K562 (cell line): ENCODE measurements around the gene HSF5. TPM values are rescaled to one million over a fixed set of nuclear protein-coding genes. Genes with fewer than 3 reads are reported as not detected.
A peak's percentile ranks its signal among the peaks of the same experiment; 100 is the strongest.

Experiments used
- ATAC-seq: fragments of 200-7000 bp; cut with Tn5 transposase; 3 replicates; pipeline ENCODE4 v1.9.1; 2020; ENCODE audit warnings: moderate library complexity
- BruUV-seq: library from RNA; stranded (reverse); fragments of 400-500 nt; replicated peaks from 2 replicates; lab custom pipeline; 2021; lab: Mats Ljungman, UMichigan
- CTCF ChIA-PET: fragments of 300-600 bp; formaldehyde crosslinking; extraction: SDS; loops from one replicate; lab custom pipeline; 2021; ENCODE audit warnings: low intra/inter-chr PET ratio; lab: Yijun Ruan, JAX
- POLR2A ChIA-PET: fragments of 300-600, 350-650 bp; sonication (Branson Sonifier 250); formaldehyde crosslinking; extraction: SDS; loops from one replicate; lab custom pipeline; 2021; ENCODE audit warnings: antibody characterized with exemption, inconsistent platforms; lab: Yijun Ruan, JAX
- DNase-seq, 4 experiments: peaks; one replicate each; pipeline versions ENCODE4 v3.0.0 to v3.0.0-alpha.2; 2011 to 2018; ENCODE audit warnings: low spot score in 3 of 4, mixed read lengths in 3 of 4; ENCODE audit errors: extremely low read depth in 1 of 4
- FAIRE-seq: peaks from 2 replicates; lab custom pipeline; 2011; peaks lifted over from hg19 to GRCh38; lab: Jason Lieb, UNC
- H2AFZ ChIP-seq: 2 replicates; pipeline ENCODE4 v1.6.0; 2011; ENCODE audit warnings: low read depth, low read length, control low read depth, inconsistent platforms
- H3K27ac ChIP-seq: fragments of 200-600 bp; 3 replicates; pipeline ENCODE4 v1.8.0; 2011; ENCODE audit warnings: low read depth, mild to moderate bottlenecking, control low read depth, inconsistent platforms, low read length, moderate library complexity, mixed read lengths; ENCODE audit errors: extremely low read depth
- H3K27me3 ChIP-seq, 2 experiments: fragments of 300-600 bp in 1 of 2; 2 replicates in 1 of 2; 3 replicates in 1 of 2; pipeline versions ENCODE4 v1.6.0 to v1.8.0; 2011; ENCODE audit warnings: inconsistent platforms in 2 of 2, low read length in 2 of 2, mild to moderate bottlenecking in 1 of 2, mixed read lengths in 1 of 2, moderate library complexity in 1 of 2; ENCODE audit not compliant: control insufficient read depth in 2 of 2, insufficient read depth in 2 of 2
- H3K36me3 ChIP-seq: fragments of 300-600 bp; 3 replicates; pipeline ENCODE4 v1.8.0; 2011; ENCODE audit warnings: mild to moderate bottlenecking, low read length, inconsistent platforms; ENCODE audit not compliant: control insufficient read depth, insufficient read depth
- H3K4me1 ChIP-seq, 2 experiments: fragments of 200-600 bp in 1 of 2; replicated peaks in 1 of 2; 2 replicates in 1 of 2; 3 replicates in 1 of 2; pipeline versions ENCODE4 v1.5.1 to v1.8.0; 2011; ENCODE audit warnings: inconsistent platforms in 2 of 2, low read length in 2 of 2, mild to moderate bottlenecking in 1 of 2, mixed read lengths in 1 of 2, moderate library complexity in 1 of 2; ENCODE audit not compliant: control insufficient read depth in 2 of 2, insufficient read depth in 2 of 2
- H3K4me2 ChIP-seq: 2 replicates; pipeline ENCODE4 v1.6.1; 2011; ENCODE audit warnings: low read length, control low read depth, inconsistent platforms, mixed read lengths; ENCODE audit not compliant: insufficient read depth
- H3K4me3 ChIP-seq: fragments of 200-600 bp; sonication (generic), shearing (Covaris generic); 2 replicates; pipeline ENCODE4 v1.5.1; 2016; ENCODE audit warnings: control low read depth, inconsistent platforms
- H3K79me2 ChIP-seq: fragments of 200-600 bp; 3 replicates; pipeline ENCODE4 v1.8.0; 2011; ENCODE audit warnings: low read length, inconsistent platforms; ENCODE audit not compliant: control insufficient read depth, insufficient read depth
- H3K9ac ChIP-seq, 2 experiments: 2 replicates each; pipeline versions ENCODE4 v1.6.0 to v1.6.1; 2011; ENCODE audit warnings: low read depth in 2 of 2, low read length in 2 of 2, control low read depth in 1 of 2, inconsistent platforms in 1 of 2, mild to moderate bottlenecking in 1 of 2, mixed read lengths in 1 of 2; ENCODE audit not compliant: insufficient read depth in 1 of 2
- H3K9me1 ChIP-seq: one replicate; pipeline ENCODE4 v1.6.0; 2011; ENCODE audit warnings: inconsistent platforms, mild to moderate bottlenecking, low read length, moderate library complexity; ENCODE audit not compliant: control insufficient read depth, insufficient read depth
- H3K9me3 ChIP-seq: replicated peaks from 2 replicates; pipeline ENCODE4 v1.5.1; 2011; ENCODE audit warnings: low read depth, low read length, inconsistent platforms; ENCODE audit not compliant: control insufficient read depth, insufficient read depth
- H4K20me1 ChIP-seq: replicated peaks from 2 replicates; pipeline ENCODE4 v1.6.1; 2011; ENCODE audit warnings: low read length, inconsistent platforms, mixed read lengths; ENCODE audit not compliant: control insufficient read depth, insufficient read depth
- BCL6 ChIP-seq: fragments of 250-450 bp; sonication (Bioruptor Pico); IDR thresholded peaks from 2 replicates; pipeline ENCODE4 v1.4.0; 2020
- CBFB ChIP-seq: sonication (generic); formaldehyde crosslinking; IDR thresholded peaks from 2 replicates; pipeline ENCODE4 v1.4.0; 2020; ENCODE audit warnings: mild to moderate bottlenecking, missing genetic modification reagents
- CREBBP ChIP-seq: IDR thresholded peaks from one replicate; pipeline ENCODE4 v1.6.1; 2012; ENCODE audit warnings: low read depth, mild to moderate bottlenecking, control low read depth, inconsistent platforms, low read length
- CTCFL ChIP-seq: IDR thresholded peaks from 2 replicates; pipeline ENCODE4 v1.6.1; 2011; ENCODE audit warnings: borderline replicate concordance, low read depth, mild to moderate bottlenecking, moderate library complexity, low read length; ENCODE audit not compliant: insufficient read depth, poor library complexity, severe bottlenecking
- ELK3 ChIP-seq: fragments of 450-650 bp; formaldehyde crosslinking; IDR thresholded peaks from 2 replicates; pipeline ENCODE4 v1.4.0; 2020; ENCODE audit warnings: mild to moderate bottlenecking
- JUND ChIP-seq, 2 experiments: IDR thresholded peaks; 2 replicates in 1 of 2; 3 replicates in 1 of 2; pipeline ENCODE4 v1.6.1; 2011; ENCODE audit warnings: borderline replicate concordance in 2 of 2, low read depth in 2 of 2, low read length in 2 of 2, improper control_type of control experiment in 1 of 2, missing biosample characterization in 1 of 2, missing genetic modification characterization in 1 of 2, missing genetic modification reagents in 1 of 2
- RBM39 ChIP-seq: fragments of 200-400 bp; formaldehyde crosslinking; optimal IDR thresholded peaks from 2 replicates; pipeline ENCODE3; 2018; ENCODE audit warnings: low read depth, low read length
- RCOR1 ChIP-seq, 2 experiments: IDR thresholded peaks; 2 replicates each; pipeline ENCODE4 v1.6.1; 2012; ENCODE audit warnings: low read depth in 2 of 2, low read length in 2 of 2, borderline replicate concordance in 1 of 2, improper control_type of control experiment in 1 of 2
- SRSF9 ChIP-seq: fragments of 200-400 bp; formaldehyde crosslinking; IDR thresholded peaks from 2 replicates; pipeline ENCODE4 v1.6.1; 2017; ENCODE audit warnings: low read depth, low read length, borderline replicate concordance
- XRCC5 ChIP-seq: fragments of 200-400 bp; formaldehyde crosslinking; IDR thresholded peaks from 2 replicates; pipeline ENCODE4 v1.6.1; 2017; ENCODE audit warnings: low read depth, mild to moderate bottlenecking, low read length
- WGBS: fragments of 100-300 bp; shearing (Covaris generic); methylation state at CpG from one replicate; pipeline ENCODE4 v1.1.6; 2016; ENCODE audit warnings: low coverage, mixed read lengths; ENCODE audit not compliant: insufficient coverage; ENCODE audit errors: missing lambda C conversion rate; 5-methylcytosine and 5-hydroxymethylcytosine counted together
- in situ Hi-C: fragments of 300-500 bp; cut with MboI; formaldehyde crosslinking; loops from 4 replicates; pipeline ENCODE4 v1.15.0; 2018; ENCODE audit warnings: inconsistent platforms, mixed read lengths
- intact Hi-C: fragments of 100-400 bp; cut with micrococcal nuclease; formaldehyde crosslinking; loops from 2 replicates; pipeline ENCODE4 v1.14.2; 2022
- polyA plus RNA-seq, 8 experiments: library from polyadenylated mRNA; depleted of rRNA in 4 of 8; stranded (reverse) in 5 of 8; unstranded in 3 of 8; fragments of >200 nt; fragmentation: Nextera tagmentation in 2 of 8; fragmentation: Illumina TruSeq in 1 of 8; extraction: Ambion mirVana in 2 of 8; extraction: Trizol in 1 of 8; gene quantifications; 2 replicates each; pipeline versions ENCODE4 v1.2.1 to v1.2.3, GENCODE V29; 2011 to 2014; ENCODE audit warnings: inconsistent platforms in 1 of 8, missing spikeins in 1 of 8
- total RNA-seq, 7 experiments: library from RNA; depleted of rRNA in 6 of 7; stranded (reverse); fragments of >200 nt in 6 of 7; fragmentation: Illumina TruSeq in 2 of 7; extraction: Trizol in 2 of 7; gene quantifications; 2 replicates each; pipeline versions ENCODE4 v1.2.1 to v1.2.3, GENCODE V29; 2011 to 2021; ENCODE audit warnings: low replicate concordance in 1 of 7

HSF5 gene
- total and polyA plus RNA-seq, 9 of the 15 experiments (the other 6 are each of a cell fraction or from before 2014, with no cell fraction given): 0.04 TPM; not detected in 8

- TF ChIP-seq JUND (IDR thresholded peaks at IDR 0.05; ENCODE audit: borderline replicate concordance, low read depth, low read length) (peak; percentile 50; the same call in 1 of the 2 replicates), JUND (tag; IDR thresholded peaks at IDR 0.05; ENCODE audit: borderline replicate concordance, low read depth, low read length) (peak; percentile 12; the same call in 1 of the 3 replicates)
Observed at GRCh38 chr17:58452738-58453137, 35.5 kb downstream of the HSF5 start (continued).

GRCh38 chr17:58447039-58447975, 40.9 kb downstream of the HSF5 start:
- WGBS: 25% methylated on average over 8 of the region's 9 CpGs
- TF ChIP-seq XRCC5 (0 out of 2 replicates have a peak, but pooled peaks have one; percentile 35), RBM39 (peak; percentile 55), RCOR1 (IDR thresholded peaks at IDR 0.05; ENCODE audit: borderline replicate concordance in 1 of 2, low read depth in 2 of 2, low read length in 2 of 2) (0 out of 4 replicates have a peak, but pooled peaks of 1 of the 2 experiments have one; percentile 36), BCL6 (no peak), ELK3 (CRISPR knock-in tag) (no peak), CREBBP (no peak), CBFB (peak; percentile 60; the same call in 1 of the 2 replicates), SRSF9 (no peak), CTCFL (no peak)

More at GRCh38 chr17:58447039-58447975, 40.9 kb downstream of the HSF5 start:
- BruUV-seq: no TSS peak
- Histone ChIP-seq H3K4me3 (no peak overlapping the region), H3K36me3 (no peaks in the 10 kb centered on the region), H4K20me1 (no peaks in the 10 kb centered on the region), H3K9me1 (no peaks in the 10 kb centered on the region), H3K27me3 (no peaks in the 10 kb centered on the region), H3K9ac (no peak overlapping the region), H3K27ac (no peak overlapping the region), H3K79me2 (no peaks in the 10 kb centered on the region), H3K4me2 (no peak overlapping the region), H2AFZ (peak overlapping the region; percentile 58; the same call in 1 of the 2 replicates), H3K4me1 (no peaks in the 10 kb centered on the region), H3K9me3 (no peaks in the 10 kb centered on the region)
- in situ Hi-C loops: loop anchor here (5.0 kb wide), 1 partner anchor 135 kb away; no protein-coding TSS in a partner anchor
- intact Hi-C loops: loop anchor here (1.0 kb wide), 4 partner anchors 130 to 325 kb away; no protein-coding TSS in a partner anchor
- ATAC-seq (peak; percentile 100), DNase-seq (peak; percentile 68 to 92 (median 73)), FAIRE-seq (peak; percentile 95)
- ChIA-PET CTCF (interaction anchor here (0.6 to 2.7 kb wide), 6 partner anchors 10 to 1316 kb away, joined by 3 to 18 read pairs (median 4); no protein-coding TSS in a partner anchor), POLR2A (interaction anchor here (0.6 to 1.5 kb wide), 4 partner anchors 116 to 143 kb away, joined by 3 to 9 read pairs (median 3); no protein-coding TSS in a partner anchor)
